Measurements from ENCODE around the gene LRRC8B.

- no peak for TF ChIP-seq EP300 (IDR thresholded peaks at IDR 0.05)
- no peak for TF ChIP-seq MAX (IDR thresholded peaks at IDR 0.05)
- no peak for TF ChIP-seq CTCF (IDR thresholded peaks at IDR 0.05)
- no peak for TF ChIP-seq ESRRA (IDR thresholded peaks at IDR 0.05; ENCODE audit: borderline replicate concordance, low read length)
Measured at GRCh38 chr1:89603651-89604413, 79.2 kb downstream of the LRRC8B start.

All from A549 (cell line).